Measurements from ENCODE around the gene POLR1A.

- TF ChIP-seq CTCF (IDR thresholded peaks at IDR 0.05) (no peak), ZFX (IDR thresholded peaks at IDR 0.05; ENCODE audit: borderline replicate concordance) (no peak)
These were observed 43.6 kb downstream of the POLR1A start for GRCh38 chr2:86062043-86062442.

Measured in 22Rv1 (cell line).